Muscle layer of colon (tissue), 2 donors: ENCODE data around the gene FARP1.
A peak's percentile ranks its signal among the peaks of the same experiment; 100 is the strongest.

Experiments used
- H3K27ac ChIP-seq: one replicate; pipeline ENCODE4 v1.7.0; 2013; ENCODE audit warnings: low read depth, mild to moderate bottlenecking, low read length, moderate library complexity
- H3K27me3 ChIP-seq, 2 donors: one replicate each; pipeline ENCODE4 v1.7.0; 2013; ENCODE audit warnings: low read length in 2 of 2, mild to moderate bottlenecking in 2 of 2; ENCODE audit not compliant: insufficient read depth in 2 of 2, control insufficient read depth in 1 of 2
- H3K36me3 ChIP-seq: one replicate; pipeline ENCODE4 v1.7.0; 2013; ENCODE audit warnings: mild to moderate bottlenecking, low read length; ENCODE audit not compliant: insufficient read depth
- H3K4me1 ChIP-seq: one replicate; pipeline ENCODE4 v1.7.0; 2013; ENCODE audit warnings: mild to moderate bottlenecking, low read length; ENCODE audit not compliant: insufficient read depth
- H3K4me3 ChIP-seq, 2 donors: one replicate each; pipeline ENCODE4 v1.7.0; 2013; ENCODE audit warnings: low read length in 2 of 2, low read depth in 1 of 2, mild to moderate bottlenecking in 1 of 2, moderate library complexity in 1 of 2
- H3K9ac ChIP-seq: one replicate; pipeline ENCODE4 v1.7.0; 2013; ENCODE audit warnings: low read length
- H3K9me3 ChIP-seq: one replicate; pipeline ENCODE4 v1.7.0; 2013; ENCODE audit warnings: mild to moderate bottlenecking, low read length
- donor health status: abdominal sarcoma.
- donor health status: Adenocarcinoma of cecum.

The FARP1 gene

GRCh38 chr13:98447130-98447529 lies 304.2 kb downstream of the FARP1 start:
- Histone ChIP-seq H3K9ac (no peak overlapping the region), H3K4me3 (no peak overlapping the region), H3K27ac (no peak overlapping the region), H3K9me3 (no peaks in the 10 kb centered on the region), H3K4me1 (peaks cover 37% of the 10 kb centered on the region), H3K36me3 (peaks cover 34% of the 10 kb centered on the region), H3K27me3 (no peaks in the 10 kb centered on the region)

GRCh38 chr13:98447881-98448641 lies 305.2 kb downstream of the FARP1 start:
- H3K4me3 ChIP-seq: no peak overlapping the region
- H3K9ac ChIP-seq: no peak overlapping the region
- H3K27ac ChIP-seq: no peak overlapping the region
- H3K4me1 ChIP-seq: peaks cover 41% of the 10 kb centered on the region
- H3K36me3 ChIP-seq: peaks cover 34% of the 10 kb centered on the region
- H3K27me3 ChIP-seq: no peaks in the 10 kb centered on the region
- no peaks in the 10 kb centered on the region for H3K9me3 ChIP-seq

- Histone ChIP-seq H3K4me3 (no peak overlapping the region), H3K36me3 (peaks cover 34% of the 10 kb centered on the region), H3K4me1 (peaks cover 41% of the 10 kb centered on the region), H3K27ac (no peak overlapping the region), H3K9ac (no peak overlapping the region), H3K9me3 (no peaks in the 10 kb centered on the region), H3K27me3 (no peaks in the 10 kb centered on the region)
These were observed 305.7 kb downstream of the FARP1 start for GRCh38 chr13:98448642-98448928.

GRCh38 chr13:98449273-98449672 lies 306.4 kb downstream of the FARP1 start:
- Histone ChIP-seq H3K9me3 (no peaks in the 10 kb centered on the region), H3K4me1 (peaks cover 45% of the 10 kb centered on the region), H3K36me3 (peaks cover 34% of the 10 kb centered on the region), H3K27me3 (no peaks in the 10 kb centered on the region), H3K4me3 (no peak overlapping the region), H3K9ac (peak overlapping the region; percentile 25), H3K27ac (peak overlapping the region; percentile 67)

- H3K9me3 ChIP-seq: no peaks in the 10 kb centered on the region
- no peaks in the 10 kb centered on the region for H3K27me3 ChIP-seq
- H3K36me3 ChIP-seq: peaks cover 34% of the 10 kb centered on the region
- H3K4me1 ChIP-seq: peaks cover 52% of the 10 kb centered on the region
- peak overlapping the region; percentile 25 for H3K9ac ChIP-seq
- peak overlapping the region; percentile 67 for H3K27ac ChIP-seq
- H3K4me3 ChIP-seq: no peak overlapping the region
These were observed 307.1 kb downstream of the FARP1 start for GRCh38 chr13:98450026-98450425.

- Histone ChIP-seq H3K36me3 (peaks cover 34% of the 10 kb centered on the region), H3K9me3 (no peaks in the 10 kb centered on the region), H3K27me3 (no peaks in the 10 kb centered on the region), H3K4me3 (no peak overlapping the region), H3K9ac (peak overlapping the region; percentile 36), H3K4me1 (peaks cover 54% of the 10 kb centered on the region), H3K27ac (peak overlapping the region; percentile 67)
These were observed 307.7 kb downstream of the FARP1 start for GRCh38 chr13:98450539-98451111.

- no peak overlapping the region for H3K4me3 ChIP-seq
- H3K27ac ChIP-seq: peak overlapping the region; percentile 67
- peaks cover 54% of the 10 kb centered on the region for H3K4me1 ChIP-seq
- no peaks in the 10 kb centered on the region for H3K9me3 ChIP-seq
- no peaks in the 10 kb centered on the region for H3K27me3 ChIP-seq
- peaks cover 36% of the 10 kb centered on the region for H3K36me3 ChIP-seq
- H3K9ac ChIP-seq: peak overlapping the region; percentile 36
These were observed 309.0 kb downstream of the FARP1 start for GRCh38 chr13:98451676-98452470.

GRCh38 chr13:98452851-98453843 lies 310.3 kb downstream of the FARP1 start:
- H3K4me3 ChIP-seq: no peak overlapping the region
- H3K4me1 ChIP-seq: peaks cover 53% of the 10 kb centered on the region
- H3K9ac ChIP-seq: no peak overlapping the region
- peaks cover 33% of the 10 kb centered on the region for H3K36me3 ChIP-seq
- H3K27ac ChIP-seq: peak overlapping the region; percentile 7
- H3K27me3 ChIP-seq: no peaks in the 10 kb centered on the region
- no peaks in the 10 kb centered on the region for H3K9me3 ChIP-seq

GRCh38 chr13:98454389-98454881 lies 311.5 kb downstream of the FARP1 start:
- H3K9ac ChIP-seq: no peak overlapping the region
- H3K27ac ChIP-seq: peak overlapping the region; percentile 25
- H3K4me1 ChIP-seq: peaks cover 41% of the 10 kb centered on the region
- peaks cover 34% of the 10 kb centered on the region for H3K36me3 ChIP-seq
- H3K27me3 ChIP-seq: no peaks in the 10 kb centered on the region
- no peaks in the 10 kb centered on the region for H3K9me3 ChIP-seq
- H3K4me3 ChIP-seq: no peak overlapping the region

- Histone ChIP-seq H3K9me3 (no peaks in the 10 kb centered on the region), H3K36me3 (peaks cover 47% of the 10 kb centered on the region), H3K4me1 (peaks cover 21% of the 10 kb centered on the region), H3K9ac (no peak overlapping the region), H3K27ac (no peak overlapping the region), H3K27me3 (no peaks in the 10 kb centered on the region), H3K4me3 (no peak overlapping the region)
These were observed 313.5 kb downstream of the FARP1 start for GRCh38 chr13:98456413-98456845.
